Retinal pigment epithelial cell (primary cell): ENCODE measurements around the gene GPATCH1.

Experiments used
- DNase-seq: peaks from one replicate; pipeline ENCODE4 v3.0.0-alpha.2; 2010; ENCODE audit warnings: low read depth
- H3K4me3 ChIP-seq: 2 replicates; pipeline ENCODE4 v1.5.1; 2011; ENCODE audit warnings: mild to moderate bottlenecking, low read length, control low read depth, moderate library complexity
- TF ChIP-seq, protein P1 (sequence below): conservative IDR thresholded peaks from 2 replicates; pipeline ENCODE4 v1.5.1; 2011; ENCODE audit warnings: low read depth, low read length, control low read depth, inconsistent platforms

Gene GPATCH1

GRCh38 chr19:33090179-33090578, 9.2 kb downstream of the GPATCH1 start:
- TF ChIP-seq, protein P1, sequence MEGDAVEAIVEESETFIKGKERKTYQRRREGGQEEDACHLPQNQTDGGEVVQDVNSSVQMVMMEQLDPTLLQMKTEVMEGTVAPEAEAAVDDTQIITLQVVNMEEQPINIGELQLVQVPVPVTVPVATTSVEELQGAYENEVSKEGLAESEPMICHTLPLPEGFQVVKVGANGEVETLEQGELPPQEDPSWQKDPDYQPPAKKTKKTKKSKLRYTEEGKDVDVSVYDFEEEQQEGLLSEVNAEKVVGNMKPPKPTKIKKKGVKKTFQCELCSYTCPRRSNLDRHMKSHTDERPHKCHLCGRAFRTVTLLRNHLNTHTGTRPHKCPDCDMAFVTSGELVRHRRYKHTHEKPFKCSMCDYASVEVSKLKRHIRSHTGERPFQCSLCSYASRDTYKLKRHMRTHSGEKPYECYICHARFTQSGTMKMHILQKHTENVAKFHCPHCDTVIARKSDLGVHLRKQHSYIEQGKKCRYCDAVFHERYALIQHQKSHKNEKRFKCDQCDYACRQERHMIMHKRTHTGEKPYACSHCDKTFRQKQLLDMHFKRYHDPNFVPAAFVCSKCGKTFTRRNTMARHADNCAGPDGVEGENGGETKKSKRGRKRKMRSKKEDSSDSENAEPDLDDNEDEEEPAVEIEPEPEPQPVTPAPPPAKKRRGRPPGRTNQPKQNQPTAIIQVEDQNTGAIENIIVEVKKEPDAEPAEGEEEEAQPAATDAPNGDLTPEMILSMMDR, result no peak
- no peak overlapping the region for H3K4me3 ChIP-seq
- no peak for DNase-seq

DNA sequence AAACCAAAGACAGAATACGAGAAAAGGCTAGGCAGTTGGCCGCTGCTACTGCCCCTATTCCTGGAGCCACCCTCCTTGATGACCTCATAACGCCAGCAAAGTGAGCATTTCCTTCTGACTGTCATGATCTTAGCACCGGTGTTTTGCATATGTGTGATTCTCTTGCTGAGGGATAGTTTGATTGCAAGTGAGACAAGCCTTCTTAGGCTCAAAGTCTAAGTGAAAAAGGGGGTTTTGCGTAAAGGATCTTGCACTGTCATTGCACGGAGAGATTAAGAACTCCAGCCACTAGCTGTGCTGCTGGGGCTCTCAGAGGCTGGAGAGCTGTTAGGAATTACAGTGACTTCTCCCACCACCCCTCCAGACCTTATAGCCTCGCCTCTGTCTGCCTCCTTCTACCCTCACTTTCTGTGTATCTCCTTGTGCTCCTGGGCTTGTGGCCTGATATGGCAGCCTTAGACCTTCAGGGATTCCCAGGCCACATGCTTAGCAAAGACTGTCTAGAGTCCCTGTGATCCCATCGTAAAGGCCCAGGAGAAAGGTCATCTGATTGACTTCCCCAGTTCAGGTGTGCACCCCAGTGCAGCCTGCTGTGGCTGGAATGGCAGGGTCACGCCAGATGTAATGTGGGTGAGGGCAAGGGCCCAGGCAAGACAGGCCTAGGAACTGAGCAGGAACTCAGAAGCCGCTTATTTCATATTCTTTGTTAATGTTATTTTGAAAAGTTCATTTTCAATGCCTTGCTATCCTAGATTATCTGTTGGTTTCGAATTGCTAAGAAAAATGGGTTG, 12.6 kb downstream of the GPATCH1 start:
- no peak overlapping the region for H3K4me3 ChIP-seq
- DNase-seq, result no peak
- TF ChIP-seq, protein P1, result no peak

DNA sequence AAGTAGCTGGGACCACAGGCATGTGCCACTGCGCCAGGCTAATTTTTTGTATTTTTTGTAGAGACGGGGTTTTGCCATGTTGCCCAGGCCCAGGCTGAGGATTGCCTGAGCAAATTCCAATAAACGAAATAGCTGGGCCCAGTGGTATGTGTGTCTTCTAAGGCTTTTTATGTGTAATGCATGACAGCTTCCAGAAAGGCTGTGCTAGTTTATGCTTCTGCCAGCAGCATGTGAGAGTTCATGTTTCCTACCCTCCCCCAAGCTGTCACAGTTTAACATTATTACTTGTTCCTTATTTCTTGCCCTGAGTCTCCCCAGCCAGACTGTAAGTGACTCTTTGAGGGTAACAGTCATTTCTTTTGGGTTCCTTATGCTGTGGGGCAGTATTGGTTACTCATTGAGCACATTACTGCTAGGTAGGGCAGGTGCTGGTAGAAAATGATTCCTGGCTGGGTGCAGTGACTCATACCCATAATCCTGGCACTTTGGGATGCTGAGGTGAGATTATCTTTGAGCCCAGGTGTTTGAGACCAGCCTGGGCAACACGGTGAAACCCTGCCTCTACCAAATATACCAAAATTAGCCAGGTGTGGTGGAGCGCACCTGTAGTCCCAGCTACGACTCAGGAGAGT, 13.6 kb downstream of the GPATCH1 start:
- TF ChIP-seq, protein P1, result no peak
- no peak for DNase-seq
- H3K4me3 ChIP-seq, result no peak overlapping the region

DNA sequence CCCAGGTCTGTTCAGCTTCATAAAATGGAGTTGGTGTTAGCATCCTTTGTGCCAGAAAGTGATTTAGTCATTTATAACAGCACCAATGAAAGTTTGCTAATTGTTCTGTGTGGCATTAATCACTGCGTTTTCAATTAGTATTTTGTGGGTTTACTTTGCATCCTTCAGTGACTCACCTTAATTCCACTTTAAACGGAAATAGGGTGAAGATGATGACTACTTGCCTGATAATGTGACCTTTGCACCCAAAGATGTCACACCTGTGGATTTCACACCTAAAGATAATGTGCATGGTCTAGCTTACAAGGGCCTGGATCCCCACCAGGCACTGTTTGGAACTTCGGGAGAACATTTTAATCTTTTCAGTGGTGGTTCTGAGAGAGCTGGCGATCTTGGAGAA, 15.0 kb downstream of the GPATCH1 start:
- DNase-seq, result no peak
- H3K4me3 ChIP-seq, result no peak overlapping the region
- TF ChIP-seq, protein P1, result no peak

- DNase-seq, result no peak
- TF ChIP-seq, protein P1, result no peak
Measured at GRCh38 chr19:33098055-33098534, 17.1 kb downstream of the GPATCH1 start.

DNA sequence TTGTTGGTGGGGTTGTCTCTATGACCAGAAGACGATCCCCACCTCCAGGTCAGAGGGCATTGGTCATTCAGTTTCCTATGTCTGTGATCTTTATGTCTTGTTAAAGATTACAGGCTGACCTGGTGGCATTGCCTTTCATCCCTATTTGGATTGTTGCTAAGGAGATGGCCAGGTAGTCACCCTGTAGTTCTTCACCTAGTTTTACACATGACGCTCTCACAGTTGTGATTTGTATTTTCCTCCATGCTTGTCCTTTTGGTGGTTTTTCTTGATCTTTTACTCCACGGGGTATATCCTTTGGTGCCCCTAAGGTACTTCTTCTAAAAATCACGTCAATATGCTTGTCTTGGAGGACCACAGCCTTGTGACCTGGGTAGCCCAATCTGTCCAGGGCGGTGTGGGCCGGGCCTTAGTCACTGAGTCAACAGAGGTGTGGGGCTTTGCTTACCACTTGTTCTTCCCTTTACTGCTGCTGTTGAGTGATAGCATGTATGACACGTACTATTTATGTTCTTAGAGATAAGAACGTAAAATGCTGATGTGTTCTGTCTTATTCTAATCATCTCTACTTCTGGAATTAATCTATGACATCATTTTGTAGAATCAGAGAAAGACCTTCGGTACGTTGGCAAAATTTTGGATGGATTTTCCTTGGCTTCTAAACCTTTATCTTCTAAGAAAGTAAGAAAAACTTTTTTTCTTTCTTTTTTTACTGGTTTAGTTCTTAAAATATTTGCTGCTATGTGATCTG, 20.1 kb downstream of the GPATCH1 start:
- TF ChIP-seq, protein P1, result no peak
- H3K4me3 ChIP-seq, result no peak overlapping the region
- no peak for DNase-seq

More at GRCh38 chr19:33098055-33098534, 17.1 kb downstream of the GPATCH1 start:
- no peak overlapping the region for H3K4me3 ChIP-seq
